Measurements from ENCODE around the gene RIOX2.

GRCh38 chr3:97960551-97960950 is 11.7 kb downstream of the RIOX2 start:
- TF ChIP-seq, protein P1, sequence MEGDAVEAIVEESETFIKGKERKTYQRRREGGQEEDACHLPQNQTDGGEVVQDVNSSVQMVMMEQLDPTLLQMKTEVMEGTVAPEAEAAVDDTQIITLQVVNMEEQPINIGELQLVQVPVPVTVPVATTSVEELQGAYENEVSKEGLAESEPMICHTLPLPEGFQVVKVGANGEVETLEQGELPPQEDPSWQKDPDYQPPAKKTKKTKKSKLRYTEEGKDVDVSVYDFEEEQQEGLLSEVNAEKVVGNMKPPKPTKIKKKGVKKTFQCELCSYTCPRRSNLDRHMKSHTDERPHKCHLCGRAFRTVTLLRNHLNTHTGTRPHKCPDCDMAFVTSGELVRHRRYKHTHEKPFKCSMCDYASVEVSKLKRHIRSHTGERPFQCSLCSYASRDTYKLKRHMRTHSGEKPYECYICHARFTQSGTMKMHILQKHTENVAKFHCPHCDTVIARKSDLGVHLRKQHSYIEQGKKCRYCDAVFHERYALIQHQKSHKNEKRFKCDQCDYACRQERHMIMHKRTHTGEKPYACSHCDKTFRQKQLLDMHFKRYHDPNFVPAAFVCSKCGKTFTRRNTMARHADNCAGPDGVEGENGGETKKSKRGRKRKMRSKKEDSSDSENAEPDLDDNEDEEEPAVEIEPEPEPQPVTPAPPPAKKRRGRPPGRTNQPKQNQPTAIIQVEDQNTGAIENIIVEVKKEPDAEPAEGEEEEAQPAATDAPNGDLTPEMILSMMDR (IDR thresholded peaks at IDR 0.05), result no peak
- no peak for TF ChIP-seq EZH2 (IDR thresholded peaks at IDR 0.05)
